Hippocampal formation (tissue), 2 donors: Measurements from ENCODE around the gene SYNGR3.

Experiments
- DNase-seq, 2 donors: peaks; one replicate each; lab custom pipeline; 2025; lab: John Stamatoyannopoulos, UW

SYNGR3 gene

GRCh38 chr16:1976951-1977874 lies 12.6 kb upstream of the SYNGR3 start:
- no peak for DNase-seq

- DNase-seq: no peak
These were observed 11.9 kb upstream of the SYNGR3 start for GRCh38 chr16:1977875-1978268.

- DNase-seq: no peak
These were observed 11.2 kb upstream of the SYNGR3 start for GRCh38 chr16:1978476-1979120.

GRCh38 chr16:1979271-1980029 lies 10.3 kb upstream of the SYNGR3 start:
- DNase-seq: no peak

- DNase-seq: no peak
These were observed 9.6 kb upstream of the SYNGR3 start for GRCh38 chr16:1980030-1980769.

GRCh38 chr16:1980770-1981087 lies 9.0 kb upstream of the SYNGR3 start:
- no peak for DNase-seq

- no peak for DNase-seq
These were observed 8.4 kb upstream of the SYNGR3 start, which contains the start of gene NOXO1 for GRCh38 chr16:1981398-1981836. Gene NOXO1, minus strand, starts transcription at chr16:1981469. Its CDS starts 290 bp downstream, at chr16:1981179.

- no peak for DNase-seq
These were observed 7.7 kb upstream of the SYNGR3 start for GRCh38 chr16:1982013-1982433.

GRCh38 chr16:1982991-1983543 lies 6.7 kb upstream of the SYNGR3 start:
- DNase-seq: no peak

GRCh38 chr16:1983544-1984346 lies 6.0 kb upstream of the SYNGR3 start, which contains the start of gene GFER:
Gene GFER, plus strand, starts transcription at chr16:1984193. Its CDS starts 26 bp downstream, at chr16:1984219.
- DNase-seq: peak; percentile 82 to 89

GRCh38 chr16:1984347-1985225 lies 5.2 kb upstream of the SYNGR3 start:
- no peak for DNase-seq

GRCh38 chr16:1985466-1986150 lies 4.2 kb upstream of the SYNGR3 start:
- DNase-seq: no peak

- DNase-seq: no peak
These were observed 2.6 kb upstream of the SYNGR3 start for GRCh38 chr16:1987198-1987597.

GRCh38 chr16:1990101-1990350 lies 256 bp downstream of the SYNGR3 start:
- DNase-seq: no peak

GRCh38 chr16:1990351-1991134 lies 773 bp downstream of the SYNGR3 start:
- DNase-seq: no peak

GRCh38 chr16:1991135-1991551 lies 1.4 kb downstream of the SYNGR3 start:
- DNase-seq: no peak

- DNase-seq: no peak
These were observed 1.8 kb downstream of the SYNGR3 start for GRCh38 chr16:1991588-1991947.

GRCh38 chr16:1991948-1992703 lies 2.4 kb downstream of the SYNGR3 start:
- peak; percentile 67 to 84 for DNase-seq
